Measurements from ENCODE around the gene ZNF546.
"Not testable (repeated sequence)": the region's sequence is repeated elsewhere in the genome, so short reads cannot be mapped to it uniquely, and the experiment has no call there.

ZNF546 gene

DNA sequence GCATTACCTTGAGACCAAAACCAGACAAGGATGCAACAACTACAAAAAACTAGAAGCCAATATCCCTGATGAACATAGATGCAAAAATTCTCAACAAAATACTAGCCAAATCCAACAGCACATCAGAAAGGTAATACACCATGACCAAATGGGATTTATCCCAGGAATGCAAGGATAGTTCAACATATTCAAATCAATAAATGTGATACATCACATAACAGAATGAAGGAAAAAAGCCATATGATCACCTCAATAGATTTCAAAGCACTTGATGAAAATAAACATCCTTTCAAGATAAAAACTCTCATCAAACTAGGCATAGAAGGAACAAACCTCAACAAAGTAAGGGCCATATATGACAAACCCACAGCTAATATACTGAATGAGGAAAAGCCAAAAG is 10.2 kb upstream of the ZNF546 start:
- DNase-seq (ENCODE audit: low spot score) = no peak

GRCh38 chr19:39987167-39987566 is 9.7 kb upstream of the ZNF546 start:
- DNase-seq (ENCODE audit: low spot score) = no peak

DNA sequence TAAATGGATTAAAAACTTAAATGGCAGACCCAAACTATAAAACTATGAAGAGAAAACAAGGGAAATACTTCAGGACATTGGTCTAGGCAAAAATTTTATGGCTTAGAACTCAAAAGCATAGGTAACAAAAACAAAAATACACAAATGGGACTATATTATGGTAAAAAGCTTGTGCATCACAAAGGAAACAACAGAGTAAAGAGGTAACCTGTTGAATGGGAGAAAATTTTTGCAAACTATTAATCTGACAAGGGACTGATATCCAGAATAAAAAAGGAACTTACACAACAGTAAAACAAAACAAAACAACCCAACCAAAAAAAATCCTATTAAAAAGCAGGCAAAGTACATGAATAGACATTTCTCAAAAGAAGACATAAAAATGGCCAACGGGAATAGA is 9.3 kb upstream of the ZNF546 start:
- DNase-seq (ENCODE audit: low spot score) = no peak

DNA sequence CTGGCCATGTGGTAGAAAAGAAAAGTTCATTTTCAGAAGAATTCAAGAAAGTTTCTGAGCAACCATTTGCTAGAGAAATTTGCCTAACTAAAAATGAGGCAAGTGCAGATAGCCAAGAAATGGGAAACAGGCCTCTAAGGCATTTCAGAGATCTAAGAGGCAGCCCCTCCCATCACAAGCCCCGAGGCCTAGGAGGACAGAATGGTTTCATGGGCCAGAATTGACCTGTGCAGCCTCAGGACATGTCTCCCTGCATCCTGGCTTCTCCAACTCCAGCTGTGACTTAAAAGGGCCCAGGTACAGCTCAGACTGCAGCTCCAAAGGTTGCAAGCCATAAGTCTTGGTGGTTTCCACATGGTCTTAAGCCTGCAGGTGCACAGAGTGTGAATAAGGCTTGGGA is 3.3 kb upstream of the ZNF546 start:
- DNase-seq (ENCODE audit: low spot score) = no peak

DNA sequence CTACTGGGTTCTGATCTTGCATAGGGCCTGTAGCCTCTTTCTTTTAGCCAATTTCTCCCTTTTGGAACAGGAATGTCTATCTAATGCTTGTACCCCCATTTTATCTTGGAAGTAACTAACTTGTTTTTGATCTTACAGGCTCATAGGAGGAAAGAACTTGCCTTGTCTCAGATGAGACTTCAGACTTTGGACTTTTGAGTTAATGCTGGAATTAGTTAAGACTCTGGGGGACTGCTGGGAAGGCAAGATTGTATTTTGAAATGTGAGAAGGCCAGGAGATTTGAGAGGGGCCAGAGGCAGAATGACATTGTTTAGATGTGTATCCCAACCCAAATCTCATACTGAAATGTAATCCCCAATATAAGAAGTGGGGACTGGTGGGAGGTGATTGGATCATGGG is 2.5 kb upstream of the ZNF546 start:
- no peak for DNase-seq (ENCODE audit: low spot score)

GRCh38 chr19:39995794-39996193 is 1.1 kb upstream of the ZNF546 start:
- DNase-seq (ENCODE audit: low spot score) = no peak

DNA sequence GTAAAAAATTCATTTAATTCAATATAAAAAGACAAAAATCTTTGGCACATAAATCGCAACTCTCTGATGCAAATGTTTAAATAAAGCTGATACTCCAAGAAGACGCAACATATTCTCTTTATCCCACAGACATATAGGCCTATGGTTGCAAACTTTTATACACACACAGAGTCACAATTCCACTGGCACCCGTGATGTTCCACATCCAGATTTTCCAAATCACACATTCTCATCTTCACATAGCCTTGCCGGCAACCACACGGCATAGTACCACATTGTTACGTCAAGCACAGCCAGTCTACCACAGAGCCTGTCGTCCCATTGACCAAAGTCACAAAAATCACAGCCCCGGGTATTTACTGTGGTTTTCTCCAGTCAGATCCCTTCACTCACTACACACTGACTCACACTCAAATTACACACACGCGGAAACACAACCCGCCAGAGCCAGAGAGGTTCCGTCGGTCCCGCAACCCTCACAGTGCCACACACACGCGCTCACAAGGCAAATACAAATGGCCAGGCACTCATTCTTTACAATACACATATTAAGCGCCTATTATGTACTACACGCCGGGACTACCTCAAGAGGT is 546 bp upstream of the ZNF546 start:
- peak; percentile 50 for DNase-seq (ENCODE audit: low spot score)

DNA sequence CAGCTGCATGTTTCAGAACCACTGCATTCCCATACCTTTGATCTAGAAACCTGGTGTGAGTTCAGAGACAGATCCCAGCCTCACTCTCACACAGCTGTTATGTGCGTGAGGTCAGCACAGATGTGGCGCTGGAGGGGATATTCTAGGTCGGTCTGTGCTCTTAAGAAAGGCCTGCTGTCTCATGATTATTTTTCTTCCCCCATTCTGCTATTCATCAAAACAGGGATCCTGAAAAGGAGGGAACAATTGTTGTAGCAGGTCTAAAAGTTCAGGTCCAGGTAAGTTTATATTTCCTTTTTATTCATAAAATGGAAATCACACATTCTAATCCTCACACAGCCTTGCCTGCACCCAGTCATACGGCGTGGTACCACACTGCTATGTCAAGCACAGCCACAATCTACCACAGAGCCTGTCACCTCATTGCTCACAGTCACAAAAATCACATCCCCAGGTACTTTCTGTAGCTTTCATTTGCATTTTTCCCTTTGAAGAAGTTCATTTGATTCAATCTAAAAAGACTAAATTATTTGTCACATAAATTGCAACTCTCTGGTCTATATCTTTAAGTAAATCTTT is 867 bp downstream of the ZNF546 start:
- DNase-seq (ENCODE audit: low spot score) = peak; percentile 2

GRCh38 chr19:39998501-39998900 is 1.6 kb downstream of the ZNF546 start:
- DNase-seq (ENCODE audit: low spot score) = no peak

DNA sequence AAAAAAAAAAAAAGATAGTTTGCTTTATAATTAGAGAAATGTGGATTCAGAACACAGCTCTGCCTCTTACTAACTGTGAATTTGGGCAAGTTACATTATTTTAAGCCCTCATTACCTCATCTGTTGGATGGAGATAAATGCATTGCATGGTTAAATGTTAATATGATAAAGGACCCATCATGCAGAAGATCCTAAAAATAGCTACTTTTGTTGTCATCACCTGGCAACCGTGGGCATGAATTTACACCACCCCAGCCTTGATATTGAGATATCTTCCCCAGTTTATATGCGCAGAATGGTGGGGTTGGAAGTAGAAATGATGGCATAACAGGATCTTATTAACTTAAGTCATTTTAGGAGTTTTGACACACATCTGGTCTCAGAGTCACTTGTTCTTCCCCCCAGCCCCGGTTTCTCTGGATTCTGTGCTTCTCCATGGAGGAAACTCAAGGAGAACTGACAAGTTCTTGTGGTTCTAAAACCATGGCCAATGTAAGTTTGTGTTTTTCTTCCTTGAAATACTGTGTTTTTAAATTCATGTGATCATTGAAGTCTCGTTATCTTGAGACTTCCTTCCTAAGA is 8.9 kb downstream of the ZNF546 start:
- no peak for DNase-seq (ENCODE audit: low spot score)

- no peak for DNase-seq (ENCODE audit: low spot score)
Measured at GRCh38 chr19:40006273-40006691, 9.4 kb downstream of the ZNF546 start.

DNA sequence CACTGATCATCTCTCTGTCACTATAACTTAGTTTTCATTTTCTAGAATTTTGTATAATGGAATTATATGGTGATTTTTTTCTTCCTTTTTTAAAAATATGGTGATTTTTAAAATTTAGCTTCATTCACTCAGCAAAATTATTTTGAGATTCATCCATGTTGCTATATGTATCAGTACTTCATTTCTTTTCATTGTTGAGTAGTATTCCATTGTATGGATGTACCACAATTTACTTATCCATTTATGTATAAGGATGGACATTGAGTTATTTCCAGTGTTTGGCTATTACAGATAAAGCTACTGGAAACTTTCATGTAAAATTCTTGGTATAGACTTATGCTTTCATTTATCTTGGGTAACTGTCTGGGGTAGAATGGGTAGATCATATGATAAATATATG is 12.8 kb downstream of the ZNF546 start:
- DNase-seq (ENCODE audit: low spot score) = no peak

DNA sequence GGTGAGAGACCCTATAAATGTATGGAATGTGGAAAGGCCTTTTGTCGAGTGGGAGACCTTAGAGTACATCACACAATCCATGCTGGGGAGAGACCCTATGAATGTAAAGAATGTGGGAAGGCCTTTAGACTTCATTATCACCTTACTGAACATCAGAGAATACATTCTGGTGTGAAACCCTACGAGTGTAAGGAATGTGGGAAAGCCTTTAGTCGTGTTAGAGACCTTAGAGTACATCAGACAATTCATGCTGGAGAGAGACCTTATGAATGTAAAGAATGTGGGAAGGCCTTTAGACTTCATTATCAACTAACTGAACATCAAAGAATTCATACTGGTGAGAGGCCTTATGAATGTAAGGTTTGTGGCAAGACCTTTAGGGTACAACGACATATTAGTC is 17.1 kb downstream of the ZNF546 start:
- no peak for DNase-seq (ENCODE audit: low spot score)

GRCh38 chr19:40023969-40024368 is 27.1 kb downstream of the ZNF546 start:
- no peak for DNase-seq (ENCODE audit: low spot score)

- no peak for DNase-seq (ENCODE audit: low spot score)
Measured at GRCh38 chr19:40025938-40026596, 29.2 kb downstream of the ZNF546 start.

- no peak for DNase-seq (ENCODE audit: low spot score)
Measured at GRCh38 chr19:40026597-40026970, 29.7 kb downstream of the ZNF546 start.

GRCh38 chr19:40033989-40034560 is 37.2 kb downstream of the ZNF546 start:
- no peak for DNase-seq (ENCODE audit: low spot score)

- no peak for DNase-seq (ENCODE audit: low spot score)
Measured at GRCh38 chr19:40035996-40036395, 39.1 kb downstream of the ZNF546 start.

DNA sequence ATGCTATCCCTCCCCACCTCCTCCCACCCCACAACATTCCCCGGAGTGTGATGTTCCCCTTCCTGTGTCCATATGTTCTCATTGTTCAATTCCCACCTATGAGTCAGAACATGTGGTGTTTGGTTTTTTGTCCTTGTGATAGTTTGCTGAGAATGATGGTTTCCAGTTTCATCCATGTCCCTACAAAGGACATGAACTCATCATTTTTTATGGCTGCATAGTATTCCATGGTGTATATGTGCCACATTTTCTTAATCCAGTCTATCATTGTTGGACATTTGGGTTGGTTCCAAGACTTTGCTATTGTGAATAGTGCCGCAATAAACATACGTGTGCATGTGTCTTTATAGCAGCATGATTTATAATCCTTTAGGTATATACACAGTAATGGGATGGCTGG is 41.2 kb downstream of the ZNF546 start:
- DNase-seq (ENCODE audit: low spot score) = not testable (repeated sequence)

- not testable (repeated sequence) for DNase-seq (ENCODE audit: low spot score)
Measured at GRCh38 chr19:40041718-40042117, 44.9 kb downstream of the ZNF546 start.

- no peak for DNase-seq (ENCODE audit: low spot score)
Measured at GRCh38 chr19:40053491-40053890, 56.6 kb downstream of the ZNF546 start.

GRCh38 chr19:40054632-40055031 is 57.8 kb downstream of the ZNF546 start:
- no peak for DNase-seq (ENCODE audit: low spot score)

DNA sequence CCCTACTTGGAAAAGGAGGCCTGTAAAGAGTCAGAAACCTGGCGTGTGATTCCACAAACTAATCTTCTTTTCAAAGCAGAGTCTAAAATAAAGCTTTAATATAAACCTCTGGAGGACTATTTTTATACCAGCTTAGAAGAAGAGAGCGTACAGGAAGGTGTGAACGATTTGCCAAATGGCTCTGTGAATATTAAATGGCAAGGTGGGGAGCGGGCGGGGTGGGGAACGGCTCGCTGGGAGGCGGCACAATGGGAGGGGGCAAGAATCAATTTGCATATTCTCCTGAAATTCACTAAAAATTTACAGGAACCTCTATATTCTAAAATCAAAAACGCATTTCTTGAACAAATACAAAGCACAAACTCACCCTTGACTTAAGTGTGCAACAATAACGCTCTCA is 58.2 kb downstream of the ZNF546 start:
- no peak for DNase-seq (ENCODE audit: low spot score)
